ENCODE results near the gene RNF213. TPM values are rescaled to one million over a fixed set of nuclear protein-coding genes. Genes with fewer than 3 reads are reported as not detected.

RNF213 gene
- total RNA-seq, 3 donors from 2014 or later = 135 to 143 (median 136) TPM

GRCh38 chr17:80413771-80414507 lies 153.3 kb downstream of the RNF213 start:
- no peak for ATAC-seq
- intact Hi-C loops (cut with DNase I, micrococcal nuclease) = no loop called here
- DNase-seq = no peak

GRCh38 chr17:80414508-80414802 lies 153.8 kb downstream of the RNF213 start:
- H3K36me3 ChIP-seq (ENCODE audit: low read depth) = no peaks in the 10 kb centered on the region
- H3K9me3 ChIP-seq = no peaks in the 10 kb centered on the region
- intact Hi-C loops (cut with DNase I, micrococcal nuclease) = no loop called here
- no peak for DNase-seq
- peak; percentile 17 for ATAC-seq
- H3K4me3 ChIP-seq = peak overlapping the region; percentile 81
- peaks cover 12% of the 10 kb centered on the region for H3K4me1 ChIP-seq (ENCODE audit: low read depth)
- TF ChIP-seq CTCF (IDR thresholded peaks at IDR 0.05) = no peak

More at GRCh38 chr17:80413771-80414507, 153.3 kb downstream of the RNF213 start:
- Histone ChIP-seq H3K9me3 (no peaks in the 10 kb centered on the region), H3K36me3 (ENCODE audit: low read depth) (no peaks in the 10 kb centered on the region), H3K4me3 (no peak overlapping the region), H3K4me1 (ENCODE audit: low read depth) (peaks cover 12% of the 10 kb centered on the region)
- no peak for TF ChIP-seq CTCF (IDR thresholded peaks at IDR 0.05)

GRCh38 chr17:80414803-80415625 lies 154.4 kb downstream of the RNF213 start, which contains the start of gene ENDOV:
Gene ENDOV, plus strand, starts transcription at chr17:80415167. Its CDS starts 28 bp downstream, at chr17:80415195.
- H3K9me3 ChIP-seq = no peaks in the 10 kb centered on the region
- TF ChIP-seq CTCF (IDR thresholded peaks at IDR 0.05) = no peak
- DNase-seq (peak; percentile 94 to 96 (median 96)), ATAC-seq (peak; percentile 97)
- peak within 1 kb of the TSS; percentile 81 for H3K4me3 ChIP-seq
- H3K4me1 ChIP-seq (ENCODE audit: low read depth) = peaks cover 12% of the 10 kb centered on the region
- intact Hi-C loops (cut with DNase I, micrococcal nuclease) = no loop called here
- H3K36me3 ChIP-seq (ENCODE audit: low read depth) = no peaks in the 10 kb centered on the region

GRCh38 chr17:80415626-80416137 lies 155.0 kb downstream of the RNF213 start:
- Histone ChIP-seq H3K4me1 (ENCODE audit: low read depth) (peaks cover 12% of the 10 kb centered on the region), H3K36me3 (ENCODE audit: low read depth) (no peaks in the 10 kb centered on the region), H3K9me3 (no peaks in the 10 kb centered on the region), H3K4me3 (peak overlapping the region; percentile 81)
- DNase-seq (no peak), ATAC-seq (peak; percentile 0)
- TF ChIP-seq CTCF (IDR thresholded peaks at IDR 0.05) = no peak
- intact Hi-C loops (cut with DNase I, micrococcal nuclease) = no loop called here

GRCh38 chr17:80416260-80416939 lies 155.7 kb downstream of the RNF213 start:
- ATAC-seq = no peak
- no peaks in the 10 kb centered on the region for H3K36me3 ChIP-seq (ENCODE audit: low read depth)
- H3K4me1 ChIP-seq (ENCODE audit: low read depth) = peaks cover 12% of the 10 kb centered on the region
- intact Hi-C loops (cut with DNase I, micrococcal nuclease) = no loop called here
- H3K9me3 ChIP-seq = no peaks in the 10 kb centered on the region
- no peak for TF ChIP-seq CTCF (IDR thresholded peaks at IDR 0.05)
- H3K4me3 ChIP-seq = no peak overlapping the region
- DNase-seq = no peak
